ENCODE measurements around the gene PRAC2.

Gene PRAC2

DNA sequence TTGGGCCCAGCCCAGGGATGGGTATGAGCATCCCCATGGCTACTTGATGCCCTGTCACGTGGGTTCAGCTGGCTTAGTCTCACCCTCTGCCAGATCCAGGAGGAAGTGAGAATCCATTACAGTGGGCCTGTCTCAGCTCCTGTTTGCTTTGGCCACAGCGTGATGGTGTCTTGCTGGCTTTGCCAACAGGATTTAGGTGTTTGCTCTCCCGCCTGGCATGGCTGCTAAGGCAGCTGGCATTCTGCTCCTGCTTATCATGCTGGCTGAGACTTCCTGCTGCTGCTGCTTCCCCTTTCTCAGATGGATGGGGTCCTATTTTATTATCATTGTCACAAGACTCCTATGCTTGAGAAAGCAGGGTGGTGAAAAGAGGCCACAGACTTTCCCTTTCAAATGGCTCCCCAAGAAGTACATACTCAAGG lies 33.9 kb downstream of the PRAC2 start:
- TF ChIP-seq ZFP30 (CRISPR knock-in tag; IDR thresholded peaks at IDR 0.05), result no peak
- no peak for TF ChIP-seq BACH2 (CRISPR knock-in tag; IDR thresholded peaks at IDR 0.05; ENCODE audit: borderline replicate concordance)
- TF ChIP-seq OSR1 (CRISPR knock-in tag; IDR thresholded peaks at IDR 0.05), result no peak
- no peak for TF ChIP-seq SNAI2 (CRISPR knock-in tag; IDR thresholded peaks at IDR 0.05)
- TF ChIP-seq ZFP3 (CRISPR knock-in tag; IDR thresholded peaks at IDR 0.05), result no peak
- no peak for TF ChIP-seq ZC3H10 (CRISPR knock-in tag; IDR thresholded peaks at IDR 0.05)
- TF ChIP-seq TCF4 (CRISPR knock-in tag; IDR thresholded peaks at IDR 0.05; ENCODE audit: borderline replicate concordance), result no peak
- no peak for TF ChIP-seq RARB (CRISPR knock-in tag; IDR thresholded peaks at IDR 0.05)
- TF ChIP-seq TOX (CRISPR knock-in tag; IDR thresholded peaks at IDR 0.05; ENCODE audit: borderline replicate concordance), result no peak
- TF ChIP-seq, protein P1, sequence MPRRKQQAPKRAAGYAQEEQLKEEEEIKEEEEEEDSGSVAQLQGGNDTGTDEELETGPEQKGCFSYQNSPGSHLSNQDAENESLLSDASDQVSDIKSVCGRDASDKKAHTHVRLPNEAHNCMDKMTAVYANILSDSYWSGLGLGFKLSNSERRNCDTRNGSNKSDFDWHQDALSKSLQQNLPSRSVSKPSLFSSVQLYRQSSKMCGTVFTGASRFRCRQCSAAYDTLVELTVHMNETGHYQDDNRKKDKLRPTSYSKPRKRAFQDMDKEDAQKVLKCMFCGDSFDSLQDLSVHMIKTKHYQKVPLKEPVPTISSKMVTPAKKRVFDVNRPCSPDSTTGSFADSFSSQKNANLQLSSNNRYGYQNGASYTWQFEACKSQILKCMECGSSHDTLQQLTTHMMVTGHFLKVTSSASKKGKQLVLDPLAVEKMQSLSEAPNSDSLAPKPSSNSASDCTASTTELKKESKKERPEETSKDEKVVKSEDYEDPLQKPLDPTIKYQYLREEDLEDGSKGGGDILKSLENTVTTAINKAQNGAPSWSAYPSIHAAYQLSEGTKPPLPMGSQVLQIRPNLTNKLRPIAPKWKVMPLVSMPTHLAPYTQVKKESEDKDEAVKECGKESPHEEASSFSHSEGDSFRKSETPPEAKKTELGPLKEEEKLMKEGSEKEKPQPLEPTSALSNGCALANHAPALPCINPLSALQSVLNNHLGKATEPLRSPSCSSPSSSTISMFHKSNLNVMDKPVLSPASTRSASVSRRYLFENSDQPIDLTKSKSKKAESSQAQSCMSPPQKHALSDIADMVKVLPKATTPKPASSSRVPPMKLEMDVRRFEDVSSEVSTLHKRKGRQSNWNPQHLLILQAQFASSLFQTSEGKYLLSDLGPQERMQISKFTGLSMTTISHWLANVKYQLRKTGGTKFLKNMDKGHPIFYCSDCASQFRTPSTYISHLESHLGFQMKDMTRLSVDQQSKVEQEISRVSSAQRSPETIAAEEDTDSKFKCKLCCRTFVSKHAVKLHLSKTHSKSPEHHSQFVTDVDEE (CRISPR knock-in tag; IDR thresholded peaks at IDR 0.05), result no peak
- no peak for TF ChIP-seq ISL1 (CRISPR knock-in tag; IDR thresholded peaks at IDR 0.05)
- TF ChIP-seq GLIS3 (CRISPR knock-in tag; IDR thresholded peaks at IDR 0.05), result no peak
- no peak for ATAC-seq

DNA sequence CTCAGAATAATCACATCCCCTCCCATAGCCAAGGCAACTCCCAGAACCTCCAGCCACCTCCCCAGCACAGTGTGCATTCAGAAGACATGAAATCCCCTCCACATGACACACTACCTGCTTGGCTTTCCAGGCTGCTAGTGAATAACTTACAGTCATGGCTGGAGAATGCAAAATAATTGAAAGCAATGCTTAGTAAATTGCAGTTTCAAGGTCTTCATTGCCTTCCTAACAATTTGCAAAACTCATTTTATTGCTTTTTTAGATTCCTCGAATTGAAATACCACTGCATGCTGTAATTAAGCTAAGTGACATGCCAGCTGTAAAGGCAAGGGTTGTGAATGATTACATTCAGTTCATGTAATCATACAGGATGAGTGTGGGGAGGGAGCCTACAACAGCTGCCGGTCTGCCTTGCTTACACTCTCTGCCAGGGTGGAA lies 34.6 kb downstream of the PRAC2 start:
- no peak for TF ChIP-seq CSDC2 (CRISPR knock-in tag; IDR thresholded peaks at IDR 0.05)
- TF ChIP-seq ZNF8 (CRISPR knock-in tag; IDR thresholded peaks at IDR 0.05), result no peak
- TF ChIP-seq ZNF565 (CRISPR knock-in tag; conservative IDR thresholded peaks at IDR 0.05; ENCODE audit: low read depth), result no peak
- TF ChIP-seq, protein P1 (CRISPR knock-in tag; IDR thresholded peaks at IDR 0.05), result no peak
- TF ChIP-seq ISL1 (CRISPR knock-in tag; IDR thresholded peaks at IDR 0.05), result no peak
- TF ChIP-seq, protein P2, sequence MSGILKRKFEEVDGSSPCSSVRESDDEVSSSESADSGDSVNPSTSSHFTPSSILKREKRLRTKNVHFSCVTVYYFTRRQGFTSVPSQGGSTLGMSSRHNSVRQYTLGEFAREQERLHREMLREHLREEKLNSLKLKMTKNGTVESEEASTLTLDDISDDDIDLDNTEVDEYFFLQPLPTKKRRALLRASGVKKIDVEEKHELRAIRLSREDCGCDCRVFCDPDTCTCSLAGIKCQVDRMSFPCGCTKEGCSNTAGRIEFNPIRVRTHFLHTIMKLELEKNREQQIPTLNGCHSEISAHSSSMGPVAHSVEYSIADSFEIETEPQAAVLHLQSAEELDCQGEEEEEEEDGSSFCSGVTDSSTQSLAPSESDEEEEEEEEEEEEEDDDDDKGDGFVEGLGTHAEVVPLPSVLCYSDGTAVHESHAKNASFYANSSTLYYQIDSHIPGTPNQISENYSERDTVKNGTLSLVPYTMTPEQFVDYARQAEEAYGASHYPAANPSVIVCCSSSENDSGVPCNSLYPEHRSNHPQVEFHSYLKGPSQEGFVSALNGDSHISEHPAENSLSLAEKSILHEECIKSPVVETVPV (CRISPR knock-in tag; IDR thresholded peaks at IDR 0.05), result no peak
- no peak for TF ChIP-seq TOX (CRISPR knock-in tag; IDR thresholded peaks at IDR 0.05; ENCODE audit: borderline replicate concordance)
- TF ChIP-seq RARB (CRISPR knock-in tag; IDR thresholded peaks at IDR 0.05), result no peak
- TF ChIP-seq BACH2 (CRISPR knock-in tag; IDR thresholded peaks at IDR 0.05; ENCODE audit: borderline replicate concordance), result no peak
- TF ChIP-seq PPARA (CRISPR knock-in tag; IDR thresholded peaks at IDR 0.05; ENCODE audit: borderline replicate concordance), result no peak
- TF ChIP-seq, protein P3, sequence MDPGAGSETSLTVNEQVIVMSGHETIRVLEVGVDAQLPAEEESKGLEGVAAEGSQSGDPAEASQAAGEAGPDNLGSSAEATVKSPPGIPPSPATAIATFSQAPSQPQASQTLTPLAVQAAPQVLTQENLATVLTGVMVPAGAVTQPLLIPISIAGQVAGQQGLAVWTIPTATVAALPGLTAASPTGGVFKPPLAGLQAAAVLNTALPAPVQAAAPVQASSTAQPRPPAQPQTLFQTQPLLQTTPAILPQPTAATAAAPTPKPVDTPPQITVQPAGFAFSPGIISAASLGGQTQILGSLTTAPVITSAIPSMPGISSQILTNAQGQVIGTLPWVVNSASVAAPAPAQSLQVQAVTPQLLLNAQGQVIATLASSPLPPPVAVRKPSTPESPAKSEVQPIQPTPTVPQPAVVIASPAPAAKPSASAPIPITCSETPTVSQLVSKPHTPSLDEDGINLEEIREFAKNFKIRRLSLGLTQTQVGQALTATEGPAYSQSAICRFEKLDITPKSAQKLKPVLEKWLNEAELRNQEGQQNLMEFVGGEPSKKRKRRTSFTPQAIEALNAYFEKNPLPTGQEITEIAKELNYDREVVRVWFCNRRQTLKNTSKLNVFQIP (CRISPR knock-in tag; IDR thresholded peaks at IDR 0.05; ENCODE audit: borderline replicate concordance, low read depth), result no peak
- TF ChIP-seq, protein P4, sequence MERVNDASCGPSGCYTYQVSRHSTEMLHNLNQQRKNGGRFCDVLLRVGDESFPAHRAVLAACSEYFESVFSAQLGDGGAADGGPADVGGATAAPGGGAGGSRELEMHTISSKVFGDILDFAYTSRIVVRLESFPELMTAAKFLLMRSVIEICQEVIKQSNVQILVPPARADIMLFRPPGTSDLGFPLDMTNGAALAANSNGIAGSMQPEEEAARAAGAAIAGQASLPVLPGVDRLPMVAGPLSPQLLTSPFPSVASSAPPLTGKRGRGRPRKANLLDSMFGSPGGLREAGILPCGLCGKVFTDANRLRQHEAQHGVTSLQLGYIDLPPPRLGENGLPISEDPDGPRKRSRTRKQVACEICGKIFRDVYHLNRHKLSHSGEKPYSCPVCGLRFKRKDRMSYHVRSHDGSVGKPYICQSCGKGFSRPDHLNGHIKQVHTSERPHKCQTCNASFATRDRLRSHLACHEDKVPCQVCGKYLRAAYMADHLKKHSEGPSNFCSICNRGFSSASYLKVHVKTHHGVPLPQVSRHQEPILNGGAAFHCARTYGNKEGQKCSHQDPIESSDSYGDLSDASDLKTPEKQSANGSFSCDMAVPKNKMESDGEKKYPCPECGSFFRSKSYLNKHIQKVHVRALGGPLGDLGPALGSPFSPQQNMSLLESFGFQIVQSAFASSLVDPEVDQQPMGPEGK (CRISPR knock-in tag; IDR thresholded peaks at IDR 0.05; ENCODE audit: borderline replicate concordance), result no peak
- no peak for TF ChIP-seq SNAI2 (CRISPR knock-in tag; IDR thresholded peaks at IDR 0.05)
- no peak for TF ChIP-seq TCF4 (CRISPR knock-in tag; IDR thresholded peaks at IDR 0.05; ENCODE audit: borderline replicate concordance)
- ATAC-seq, result no peak

DNA sequence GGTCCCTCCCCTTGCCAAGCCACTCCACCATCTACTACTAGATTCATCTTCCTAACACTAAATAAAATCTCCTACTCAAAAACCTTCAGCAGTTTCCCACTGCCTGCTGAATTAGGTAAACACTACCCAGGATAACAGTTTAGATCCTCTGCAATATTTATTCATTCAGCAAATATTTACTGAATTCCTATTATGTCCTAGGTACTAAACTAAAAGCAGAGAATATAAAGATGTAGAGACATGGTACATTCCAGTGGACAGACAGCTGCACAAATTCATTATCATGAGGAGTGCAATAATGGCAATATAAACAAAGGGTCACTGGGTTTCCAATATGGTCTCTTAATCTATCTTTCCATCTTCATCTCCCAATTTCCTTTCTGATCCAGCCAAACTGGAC lies 36.3 kb downstream of the PRAC2 start:
- TF ChIP-seq, protein P2 (CRISPR knock-in tag; IDR thresholded peaks at IDR 0.05), result no peak
- TF ChIP-seq CSDC2 (CRISPR knock-in tag; IDR thresholded peaks at IDR 0.05) (no peak), ESRRG (CRISPR knock-in tag; IDR thresholded peaks at IDR 0.05) (no peak), SNAI2 (CRISPR knock-in tag; IDR thresholded peaks at IDR 0.05) (no peak), ISL1 (CRISPR knock-in tag; IDR thresholded peaks at IDR 0.05) (no peak)
- TF ChIP-seq, protein P4 (CRISPR knock-in tag; IDR thresholded peaks at IDR 0.05; ENCODE audit: borderline replicate concordance), result no peak
- ATAC-seq, result no peak
